Epithelial cell of proximal tubule (primary cell): Measurements from ENCODE around the gene MRPL48. TPM values are rescaled to one million over a fixed set of nuclear protein-coding genes. Genes with fewer than 3 reads are reported as not detected.

Experiments used
- DNase-seq: peaks from one replicate; pipeline ENCODE4 v3.0.0-alpha.2; 2011; ENCODE audit warnings: low read depth
- H3K4me3 ChIP-seq: 2 replicates; pipeline ENCODE4 v1.5.1; 2011; ENCODE audit warnings: low read depth, mild to moderate bottlenecking, low read length
- CTCF ChIP-seq: conservative IDR thresholded peaks from 2 replicates; pipeline ENCODE4 v1.5.1; 2012; ENCODE audit warnings: low read depth, mild to moderate bottlenecking, low read length
- total RNA-seq: library from RNA; depleted of rRNA; stranded (reverse); fragments of >200 nt; gene quantifications from 2 replicates; pipeline ENCODE4 v1.2.3, GENCODE V29; 2015

Gene MRPL48
- total RNA-seq, 1 donor from 2014 or later, result 49.4 TPM

- TF ChIP-seq CTCF, result no peak
- no peak overlapping the region for H3K4me3 ChIP-seq
- no peak for DNase-seq
These were observed 4.9 kb downstream of the MRPL48 start for GRCh38 chr11:73792584-73792983.

GRCh38 chr11:73795925-73796632 is 8.4 kb downstream of the MRPL48 start:
- no peak overlapping the region for H3K4me3 ChIP-seq
- no peak for DNase-seq
- no peak for TF ChIP-seq CTCF

GRCh38 chr11:73797457-73797856 is 9.8 kb downstream of the MRPL48 start:
- TF ChIP-seq CTCF, result no peak
- H3K4me3 ChIP-seq, result no peak overlapping the region
- DNase-seq, result no peak

GRCh38 chr11:73800276-73800806 is 12.7 kb downstream of the MRPL48 start:
- no peak overlapping the region for H3K4me3 ChIP-seq
- no peak for DNase-seq
- no peak for TF ChIP-seq CTCF

GRCh38 chr11:73801136-73801535 is 13.5 kb downstream of the MRPL48 start:
- TF ChIP-seq CTCF, result no peak
- DNase-seq, result no peak
- H3K4me3 ChIP-seq, result no peak overlapping the region

GRCh38 chr11:73804712-73805111 is 17.0 kb downstream of the MRPL48 start:
- no peak overlapping the region for H3K4me3 ChIP-seq
- TF ChIP-seq CTCF, result no peak
- DNase-seq, result no peak

GRCh38 chr11:73808052-73808451 is 20.4 kb downstream of the MRPL48 start:
- no peak overlapping the region for H3K4me3 ChIP-seq
- DNase-seq, result no peak
- no peak for TF ChIP-seq CTCF
